HL-60/S4 treated with phorbol 12-myristate 13-acetate at 8.2 ng/mL for 4 days and 3 days (cell line): ENCODE results near the gene WDCP.

ENCODE experiments used
- in situ Hi-C: fragments of 300-500 bp; cut with MboI; formaldehyde crosslinking; loops from 2 replicates; pipeline ENCODE4 v1.15.0; 2022; ENCODE audit warnings: low sequenced_read_pairs

WDCP gene

DNA sequence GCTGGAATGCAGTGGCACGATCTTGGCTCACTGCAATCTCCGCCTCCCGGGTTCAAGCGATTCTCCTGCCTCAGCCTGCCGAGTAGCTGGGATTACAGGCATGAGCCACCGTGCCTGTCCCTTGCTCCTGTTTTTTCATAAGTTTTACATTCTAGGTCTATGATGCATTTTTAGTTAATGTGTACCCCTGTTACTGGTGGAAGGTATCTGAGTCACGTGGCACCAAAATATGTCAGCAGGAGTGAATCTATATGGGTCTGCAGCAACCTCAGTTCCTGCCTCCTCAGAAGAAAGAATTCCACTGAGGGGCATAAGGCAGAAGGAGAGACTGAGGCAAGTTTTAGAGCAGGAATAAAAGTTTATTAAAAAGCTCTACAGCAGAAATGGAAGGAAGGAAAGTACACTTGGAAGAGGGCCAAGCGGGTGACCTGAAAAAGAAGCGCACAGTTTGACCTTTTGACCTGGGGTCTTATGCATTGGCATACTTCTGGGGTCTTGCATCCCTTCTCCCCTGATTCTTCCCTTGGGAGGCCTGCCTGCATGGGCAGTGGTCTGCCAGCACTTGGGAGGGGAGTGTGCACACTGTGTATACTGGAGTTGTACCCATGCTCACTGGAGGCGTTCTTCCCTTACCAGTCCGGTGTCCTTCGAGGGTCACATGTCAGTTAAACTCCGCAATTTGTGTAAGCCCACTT, 38.4 kb downstream of the WDCP start:
- in situ Hi-C loops: no loop called here

DNA sequence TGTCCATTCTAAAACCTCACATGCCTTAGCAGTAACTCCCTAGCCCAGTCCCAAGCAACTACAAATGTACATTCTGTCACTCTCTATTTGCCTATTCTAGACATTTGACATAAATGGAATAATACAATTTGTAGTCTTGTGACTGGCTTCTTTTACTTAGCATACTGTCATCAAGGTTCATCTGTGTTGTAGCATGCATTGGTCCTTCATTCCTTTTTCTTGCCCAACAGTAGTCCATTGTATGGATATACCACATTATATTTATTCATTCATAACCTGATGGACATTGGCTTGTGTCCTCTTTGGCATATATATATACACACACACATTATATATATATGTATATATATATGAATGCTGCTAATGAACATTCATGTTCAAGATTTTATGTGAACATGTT, 39.5 kb downstream of the WDCP start:
- in situ Hi-C loops: no loop called here

DNA sequence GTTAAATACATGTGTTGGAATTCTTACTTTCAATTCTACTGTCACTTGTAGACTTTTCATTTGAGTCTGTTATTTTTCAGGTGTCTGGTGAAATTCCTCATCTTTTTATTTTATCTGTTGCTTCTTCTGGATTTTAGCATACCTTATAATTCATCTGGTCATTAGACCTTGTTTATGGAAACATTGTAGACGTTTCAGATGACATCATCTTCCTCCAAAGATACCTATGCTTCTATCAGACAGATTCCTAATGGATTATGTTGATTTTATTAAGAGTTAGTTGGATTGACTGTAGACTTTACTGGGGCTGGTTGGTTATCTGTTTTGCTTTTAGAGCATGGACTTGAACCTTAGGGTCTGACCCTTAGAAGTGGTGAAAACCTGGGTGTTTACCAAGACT, 52.6 kb downstream of the WDCP start:
- in situ Hi-C loops: loop anchor here (25.0 kb wide), 1 partner anchor 393 kb away; no protein-coding TSS in a partner anchor

GRCh38 chr2:23993736-23994269, 53.4 kb downstream of the WDCP start:
- in situ Hi-C loops: loop anchor here (25.0 kb wide), 1 partner anchor 393 kb away; no protein-coding TSS in a partner anchor

GRCh38 chr2:23992931-23993330, 54.3 kb downstream of the WDCP start:
- in situ Hi-C loops: loop anchor here (25.0 kb wide), 1 partner anchor 394 kb away; no protein-coding TSS in a partner anchor

DNA sequence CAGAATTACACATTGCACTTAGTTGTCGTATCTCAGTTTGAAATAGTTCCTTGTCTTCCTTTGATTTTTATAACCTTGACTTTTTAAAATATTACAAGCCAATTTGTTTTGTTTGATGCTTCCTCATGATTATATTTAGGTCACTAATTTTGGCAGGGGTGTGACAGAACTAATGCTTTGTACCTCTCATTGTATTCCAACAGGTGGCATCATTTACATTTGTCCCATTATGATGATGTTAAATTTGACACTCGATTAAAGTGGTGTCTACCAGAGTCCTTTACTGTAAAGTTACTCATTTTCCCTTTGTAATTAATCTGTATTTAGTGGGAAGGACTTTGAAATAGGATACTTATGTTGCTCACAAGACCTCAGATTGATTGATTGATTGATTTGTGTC, 58.8 kb downstream of the WDCP start:
- in situ Hi-C loops: loop anchor here (25.0 kb wide), 1 partner anchor 399 kb away; no protein-coding TSS in a partner anchor
